ENCODE results near the gene MED13.

DNA sequence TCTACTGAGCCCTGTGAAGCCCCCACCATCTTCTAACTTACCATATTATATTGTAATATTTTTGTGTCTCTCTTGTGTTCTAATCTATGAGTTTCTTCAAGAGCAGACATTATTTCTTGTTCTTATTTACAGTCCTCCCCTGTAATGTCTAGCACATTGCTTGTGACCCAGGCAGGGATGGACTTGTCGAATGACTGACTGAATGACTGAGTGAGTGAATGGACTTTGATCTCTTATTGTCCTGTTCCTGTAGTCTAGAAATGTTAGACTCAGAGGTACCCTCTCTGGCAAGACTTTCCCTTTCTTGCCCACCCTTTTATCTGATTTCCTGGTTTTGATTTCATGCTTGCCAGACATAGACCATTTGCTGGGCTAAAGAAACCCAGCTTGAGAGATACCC lies 35.0 kb upstream of the MED13 start:
- TF ChIP-seq CTCF (IDR thresholded peaks at IDR 0.05 in 2 of 3, conservative IDR thresholded peaks at IDR 0.05 in 1 of 3; ENCODE audit: borderline replicate concordance in 1 of 3, insufficient read depth in 1 of 3, low read depth in 2 of 3, low read length in 2 of 3) (no peak), EZH2 (IDR thresholded peaks at IDR 0.05) (no peak), MAX (IDR thresholded peaks at IDR 0.05) (no peak), CEBPB (IDR thresholded peaks at IDR 0.05; ENCODE audit: low read depth) (no peak), POLR2AphosphoS5 (IDR thresholded peaks at IDR 0.05; ENCODE audit: low read depth, low read length) (no peak), ZNF274 (IDR thresholded peaks at IDR 0.05; ENCODE audit: low read depth, low read length) (no peak), TCF7L2 (IDR thresholded peaks at IDR 0.05; ENCODE audit: borderline replicate concordance, extremely low read depth, insufficient read depth, insufficient read length) (no peak), RAD21 (IDR thresholded peaks at IDR 0.05; ENCODE audit: low read depth) (no peak), POLR2A (IDR thresholded peaks at IDR 0.05; ENCODE audit: borderline replicate concordance, extremely low read depth, insufficient read depth, insufficient read length) (no peak), ZBTB33 (IDR thresholded peaks at IDR 0.05; ENCODE audit: extremely low read depth, insufficient replicate concordance, low read length) (no peak), YY1 (IDR thresholded peaks at IDR 0.05; ENCODE audit: extremely low read depth, insufficient replicate concordance, low read depth, low read length) (no peak)
- TF ChIP-seq, protein P1, sequence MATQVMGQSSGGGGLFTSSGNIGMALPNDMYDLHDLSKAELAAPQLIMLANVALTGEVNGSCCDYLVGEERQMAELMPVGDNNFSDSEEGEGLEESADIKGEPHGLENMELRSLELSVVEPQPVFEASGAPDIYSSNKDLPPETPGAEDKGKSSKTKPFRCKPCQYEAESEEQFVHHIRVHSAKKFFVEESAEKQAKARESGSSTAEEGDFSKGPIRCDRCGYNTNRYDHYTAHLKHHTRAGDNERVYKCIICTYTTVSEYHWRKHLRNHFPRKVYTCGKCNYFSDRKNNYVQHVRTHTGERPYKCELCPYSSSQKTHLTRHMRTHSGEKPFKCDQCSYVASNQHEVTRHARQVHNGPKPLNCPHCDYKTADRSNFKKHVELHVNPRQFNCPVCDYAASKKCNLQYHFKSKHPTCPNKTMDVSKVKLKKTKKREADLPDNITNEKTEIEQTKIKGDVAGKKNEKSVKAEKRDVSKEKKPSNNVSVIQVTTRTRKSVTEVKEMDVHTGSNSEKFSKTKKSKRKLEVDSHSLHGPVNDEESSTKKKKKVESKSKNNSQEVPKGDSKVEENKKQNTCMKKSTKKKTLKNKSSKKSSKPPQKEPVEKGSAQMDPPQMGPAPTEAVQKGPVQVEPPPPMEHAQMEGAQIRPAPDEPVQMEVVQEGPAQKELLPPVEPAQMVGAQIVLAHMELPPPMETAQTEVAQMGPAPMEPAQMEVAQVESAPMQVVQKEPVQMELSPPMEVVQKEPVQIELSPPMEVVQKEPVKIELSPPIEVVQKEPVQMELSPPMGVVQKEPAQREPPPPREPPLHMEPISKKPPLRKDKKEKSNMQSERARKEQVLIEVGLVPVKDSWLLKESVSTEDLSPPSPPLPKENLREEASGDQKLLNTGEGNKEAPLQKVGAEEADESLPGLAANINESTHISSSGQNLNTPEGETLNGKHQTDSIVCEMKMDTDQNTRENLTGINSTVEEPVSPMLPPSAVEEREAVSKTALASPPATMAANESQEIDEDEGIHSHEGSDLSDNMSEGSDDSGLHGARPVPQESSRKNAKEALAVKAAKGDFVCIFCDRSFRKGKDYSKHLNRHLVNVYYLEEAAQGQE (IDR thresholded peaks at IDR 0.05; ENCODE audit: low read depth) = no peak

Data from HCT116 (cell line).